ENCODE data around the gene SEMA3C.

DNA sequence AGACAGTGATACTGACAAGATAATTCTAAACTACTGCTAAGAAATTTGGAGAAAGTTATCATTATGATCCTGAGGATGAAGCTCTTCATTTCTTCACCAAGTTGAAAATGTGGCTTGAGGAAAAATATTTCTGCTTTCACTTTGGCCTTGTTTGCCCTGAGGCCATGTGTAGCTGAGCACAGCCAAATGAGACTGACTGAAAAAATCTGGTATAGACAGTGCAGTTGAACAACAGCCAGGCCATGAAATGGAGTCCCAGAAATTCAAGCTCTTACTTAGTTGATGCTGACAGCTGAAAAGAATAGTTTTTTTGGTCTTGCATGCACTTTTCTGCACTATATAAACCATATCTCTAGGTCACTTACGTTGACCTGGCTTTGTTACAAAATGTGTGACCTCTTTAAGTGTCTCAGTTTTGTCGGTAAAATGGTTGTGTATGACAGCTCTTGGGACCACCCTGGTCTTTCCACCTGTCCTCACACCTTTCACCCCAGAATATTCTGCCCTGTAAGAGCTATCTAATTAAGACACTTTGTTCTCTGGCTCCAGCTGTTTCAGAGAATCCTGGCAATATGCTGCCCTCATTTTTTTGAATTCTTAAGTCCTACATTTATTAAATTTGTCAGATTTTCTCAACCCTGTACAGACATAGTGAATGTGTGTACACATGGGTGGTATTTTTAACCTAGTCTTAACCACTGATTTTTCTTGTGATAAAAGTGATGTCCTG is 189.1 kb downstream of the SEMA3C start:
- TF ChIP-seq, protein P1, sequence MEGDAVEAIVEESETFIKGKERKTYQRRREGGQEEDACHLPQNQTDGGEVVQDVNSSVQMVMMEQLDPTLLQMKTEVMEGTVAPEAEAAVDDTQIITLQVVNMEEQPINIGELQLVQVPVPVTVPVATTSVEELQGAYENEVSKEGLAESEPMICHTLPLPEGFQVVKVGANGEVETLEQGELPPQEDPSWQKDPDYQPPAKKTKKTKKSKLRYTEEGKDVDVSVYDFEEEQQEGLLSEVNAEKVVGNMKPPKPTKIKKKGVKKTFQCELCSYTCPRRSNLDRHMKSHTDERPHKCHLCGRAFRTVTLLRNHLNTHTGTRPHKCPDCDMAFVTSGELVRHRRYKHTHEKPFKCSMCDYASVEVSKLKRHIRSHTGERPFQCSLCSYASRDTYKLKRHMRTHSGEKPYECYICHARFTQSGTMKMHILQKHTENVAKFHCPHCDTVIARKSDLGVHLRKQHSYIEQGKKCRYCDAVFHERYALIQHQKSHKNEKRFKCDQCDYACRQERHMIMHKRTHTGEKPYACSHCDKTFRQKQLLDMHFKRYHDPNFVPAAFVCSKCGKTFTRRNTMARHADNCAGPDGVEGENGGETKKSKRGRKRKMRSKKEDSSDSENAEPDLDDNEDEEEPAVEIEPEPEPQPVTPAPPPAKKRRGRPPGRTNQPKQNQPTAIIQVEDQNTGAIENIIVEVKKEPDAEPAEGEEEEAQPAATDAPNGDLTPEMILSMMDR (IDR thresholded peaks at IDR 0.05; ENCODE audit: borderline replicate concordance, extremely low read depth, low read length, poor library complexity, severe bottlenecking) = no peak
- TF ChIP-seq EZH2 (IDR thresholded peaks at IDR 0.05; ENCODE audit: borderline replicate concordance, low read depth, low read length, severe bottlenecking) = no peak
